ENCODE measurements around the gene GPATCH1. TPM values are rescaled to one million over a fixed set of nuclear protein-coding genes. Genes with fewer than 3 reads are reported as not detected.

The GPATCH1 gene
- total RNA-seq, 4 donors from 2014 or later, result 9.1 to 11.6 (median 10.0) TPM

DNA sequence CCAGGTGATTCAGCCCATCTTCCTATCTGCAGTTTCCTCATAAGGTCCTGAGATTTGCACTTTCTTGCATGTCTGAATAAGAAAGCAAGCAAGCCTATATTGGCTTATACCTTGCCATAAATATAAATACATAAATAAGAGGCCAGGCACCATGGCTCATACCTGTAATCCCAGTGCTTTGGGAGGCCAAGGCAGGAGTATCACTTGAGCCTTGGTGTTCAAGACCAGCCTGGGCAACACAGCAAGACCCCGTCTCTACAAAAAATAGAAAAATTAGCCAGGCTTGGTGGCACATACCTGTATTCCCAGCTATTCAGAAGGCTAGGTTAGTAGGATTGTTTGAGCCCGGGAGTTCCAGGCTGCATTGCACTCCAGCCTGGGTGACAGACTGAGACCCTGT is 5.5 kb upstream of the GPATCH1 start:
- intact Hi-C loops (cut with DNase I), result no loop called here
- Histone ChIP-seq H3K4me3 (replicated peaks in 1 of 3) (no peak overlapping the region), H3K27ac (no peak overlapping the region), H3K4me1 (no peaks in the 10 kb centered on the region), H3K36me3 (no peaks in the 10 kb centered on the region), H3K9me3 (no peaks in the 10 kb centered on the region), H3K27me3 (no peaks in the 10 kb centered on the region)
- no peak for DNase-seq
- no peak for TF ChIP-seq POLR2A (IDR thresholded peaks at IDR 0.05)
- TF ChIP-seq, protein P1, sequence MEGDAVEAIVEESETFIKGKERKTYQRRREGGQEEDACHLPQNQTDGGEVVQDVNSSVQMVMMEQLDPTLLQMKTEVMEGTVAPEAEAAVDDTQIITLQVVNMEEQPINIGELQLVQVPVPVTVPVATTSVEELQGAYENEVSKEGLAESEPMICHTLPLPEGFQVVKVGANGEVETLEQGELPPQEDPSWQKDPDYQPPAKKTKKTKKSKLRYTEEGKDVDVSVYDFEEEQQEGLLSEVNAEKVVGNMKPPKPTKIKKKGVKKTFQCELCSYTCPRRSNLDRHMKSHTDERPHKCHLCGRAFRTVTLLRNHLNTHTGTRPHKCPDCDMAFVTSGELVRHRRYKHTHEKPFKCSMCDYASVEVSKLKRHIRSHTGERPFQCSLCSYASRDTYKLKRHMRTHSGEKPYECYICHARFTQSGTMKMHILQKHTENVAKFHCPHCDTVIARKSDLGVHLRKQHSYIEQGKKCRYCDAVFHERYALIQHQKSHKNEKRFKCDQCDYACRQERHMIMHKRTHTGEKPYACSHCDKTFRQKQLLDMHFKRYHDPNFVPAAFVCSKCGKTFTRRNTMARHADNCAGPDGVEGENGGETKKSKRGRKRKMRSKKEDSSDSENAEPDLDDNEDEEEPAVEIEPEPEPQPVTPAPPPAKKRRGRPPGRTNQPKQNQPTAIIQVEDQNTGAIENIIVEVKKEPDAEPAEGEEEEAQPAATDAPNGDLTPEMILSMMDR (IDR thresholded peaks at IDR 0.05), result no peak
- 85 to 87% methylated on average over 2 of the region's 2 CpGs for WGBS, 2 donors

DNA sequence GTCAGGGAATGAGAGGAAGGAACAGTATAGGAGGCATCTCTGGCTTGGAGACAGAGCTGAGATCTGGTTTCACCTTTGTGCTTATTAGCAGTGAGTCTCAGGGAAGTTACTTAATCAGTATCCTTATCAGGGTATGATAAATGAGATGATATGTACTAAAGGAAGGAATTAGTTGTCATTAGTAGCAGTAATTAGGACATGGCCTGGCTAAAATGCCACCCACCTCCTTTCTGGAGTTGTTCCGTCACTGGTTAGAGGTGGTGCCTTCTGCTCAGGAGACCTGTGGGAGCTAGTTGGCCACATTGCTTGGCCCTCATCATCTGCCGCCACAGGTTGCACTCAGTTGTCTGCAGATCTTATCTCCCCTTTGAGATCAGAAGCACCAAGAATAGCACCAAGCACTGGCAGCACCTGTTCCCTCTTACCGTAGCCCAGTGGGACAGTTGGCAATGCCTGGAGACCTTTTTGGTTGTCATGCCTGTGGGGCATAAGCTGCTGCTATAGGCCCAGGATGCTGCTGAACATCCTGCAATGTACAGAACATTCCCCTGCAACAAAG is 4.7 kb downstream of the GPATCH1 start:
- intact Hi-C loops (cut with DNase I), result no loop called here
- Histone ChIP-seq H3K36me3 (peaks cover 14% of the 10 kb centered on the region in 2 donors), H3K9me3 (no peaks in the 10 kb centered on the region), H3K4me1 (peaks cover 9 to 10% of the 10 kb centered on the region in 2 donors), H3K4me3 (replicated peaks in 1 of 3) (no peak overlapping the region), H3K27me3 (no peaks in the 10 kb centered on the region), H3K27ac (no peak overlapping the region)
- TF ChIP-seq POLR2A (IDR thresholded peaks at IDR 0.05), result no peak
- TF ChIP-seq, protein P1 (IDR thresholded peaks at IDR 0.05), result no peak
- WGBS, 2 donors, result 96 to 97% methylated on average over 3 of the region's 3 CpGs
- no peak for DNase-seq

DNA sequence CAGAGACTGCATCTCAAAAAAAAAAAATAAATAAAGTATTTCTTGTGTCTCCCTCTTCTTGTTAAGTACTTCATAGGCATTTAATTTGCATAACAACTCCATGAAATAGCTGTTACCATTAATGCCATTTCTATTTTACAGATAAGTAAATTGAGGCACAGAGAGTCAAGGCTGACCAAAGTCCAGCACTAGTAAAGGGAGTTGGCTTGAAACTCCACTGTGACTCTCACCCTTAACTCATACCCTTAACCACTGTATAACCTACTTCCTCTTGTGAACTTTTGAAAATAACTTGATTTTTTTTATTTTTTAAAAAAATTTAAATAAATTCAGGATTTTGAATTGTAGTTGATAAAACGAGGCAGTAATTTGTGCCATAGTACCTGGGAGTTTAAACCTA is 6.0 kb downstream of the GPATCH1 start:
- no peaks in the 10 kb centered on the region for H3K27me3 ChIP-seq
- peaks cover 16 to 23% of the 10 kb centered on the region in 2 donors for H3K36me3 ChIP-seq
- H3K9me3 ChIP-seq, result no peaks in the 10 kb centered on the region
- intact Hi-C loops (cut with DNase I), result no loop called here
- H3K4me1 ChIP-seq, result peaks cover 3 to 4% of the 10 kb centered on the region in 2 donors
- TF ChIP-seq POLR2A (IDR thresholded peaks at IDR 0.05), result no peak
- TF ChIP-seq, protein P1 (IDR thresholded peaks at IDR 0.05), result no peak
- WGBS, 2 donors, result 94 to 96% methylated on average over 1 of the region's 1 CpG
- H3K4me3 ChIP-seq (replicated peaks in 1 of 3), result no peak overlapping the region
- no peak for DNase-seq
- H3K27ac ChIP-seq, result no peak overlapping the region

DNA sequence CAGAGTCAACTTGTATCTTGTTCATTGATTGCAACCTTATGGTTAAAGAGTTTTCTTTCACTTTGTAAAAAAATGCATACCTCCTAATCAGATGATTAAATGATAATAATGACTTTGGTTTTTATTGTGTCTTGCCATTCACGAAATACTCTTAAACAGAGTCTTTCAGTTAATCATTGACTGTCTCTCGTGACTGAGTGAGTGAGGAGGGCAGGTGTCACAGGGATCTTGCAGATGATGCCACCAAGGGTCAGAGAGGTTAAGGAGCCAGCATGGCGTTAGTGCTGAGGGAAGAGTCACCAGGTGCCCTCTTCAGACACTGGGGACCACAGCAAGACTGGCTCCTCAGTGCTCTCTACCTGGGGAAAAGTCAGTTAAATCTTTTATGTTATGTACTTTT is 8.0 kb downstream of the GPATCH1 start:
- WGBS, 2 donors, result 93 to 97% methylated on average over 3 of the region's 3 CpGs
- no peaks in the 10 kb centered on the region for H3K4me1 ChIP-seq
- no peak overlapping the region for H3K27ac ChIP-seq
- no peak overlapping the region for H3K4me3 ChIP-seq (replicated peaks in 1 of 3)
- DNase-seq, result no peak
- H3K27me3 ChIP-seq, result no peaks in the 10 kb centered on the region
- intact Hi-C loops (cut with DNase I), result no loop called here
- H3K9me3 ChIP-seq, result no peaks in the 10 kb centered on the region
- TF ChIP-seq, protein P1 (IDR thresholded peaks at IDR 0.05), result no peak
- H3K36me3 ChIP-seq, result peaks cover 24 to 37% of the 10 kb centered on the region in 2 donors

DNA sequence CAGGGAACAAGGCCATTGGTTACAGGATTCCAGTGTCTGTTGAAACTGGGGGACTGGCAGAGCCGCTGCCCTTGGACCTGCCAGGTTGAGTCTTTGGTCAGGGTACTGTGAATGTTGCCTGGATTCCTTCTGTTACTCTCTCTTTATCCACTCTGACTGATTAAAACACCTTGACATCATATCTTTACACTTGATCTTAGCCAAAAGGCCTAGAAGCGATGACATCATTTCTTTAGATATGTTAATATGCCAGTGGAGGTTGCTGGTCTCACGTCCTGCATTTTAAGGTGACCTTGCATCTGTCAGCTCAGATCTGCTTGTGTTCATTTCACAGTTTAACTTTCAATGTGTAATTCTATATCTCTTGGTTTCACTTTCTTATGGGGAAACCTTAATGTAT is 9.2 kb downstream of the GPATCH1 start:
- intact Hi-C loops (cut with DNase I), result no loop called here
- peaks cover 35 to 37% of the 10 kb centered on the region in 2 donors for H3K36me3 ChIP-seq

More for the DNA sequence above, 9.2 kb downstream of the GPATCH1 start:
- Histone ChIP-seq H3K27me3 (no peaks in the 10 kb centered on the region), H3K4me3 (replicated peaks in 1 of 3) (no peak overlapping the region), H3K27ac (no peak overlapping the region), H3K4me1 (no peaks in the 10 kb centered on the region), H3K9me3 (no peaks in the 10 kb centered on the region)
- DNase-seq, result no peak
- TF ChIP-seq, protein P1 (IDR thresholded peaks at IDR 0.05), result no peak
- no peak for TF ChIP-seq POLR2A (IDR thresholded peaks at IDR 0.05)
- WGBS, 2 donors, result 82 to 94% methylated on average over 3 of the region's 3 CpGs
